CD14-positive monocyte (primary cell): ENCODE results near the gene TRIM7. TPM values are rescaled to one million over a fixed set of nuclear protein-coding genes. Genes with fewer than 3 reads are reported as not detected.

Experiments
- DNase-seq, 3 donors: peaks; one replicate each; pipeline ENCODE4 v3.0.0-alpha.2; 2011 to 2022
- H2AFZ ChIP-seq: 2 replicates; pipeline ENCODE4 v1.6.0; 2012; ENCODE audit warnings: mild to moderate bottlenecking, low read depth, low read length, inconsistent platforms; ENCODE audit not compliant: insufficient read depth, poor library complexity, severe bottlenecking
- H3K27ac ChIP-seq, 2 donors: 1 replicate in 1 of 2; 2 replicates in 1 of 2; pipeline ENCODE4 v1.5.1; 2012 to 2013; ENCODE audit warnings: low read length in 2 of 2, control low read depth in 1 of 2, inconsistent platforms in 1 of 2, low read depth in 1 of 2, mild to moderate bottlenecking in 1 of 2
- H3K27me3 ChIP-seq, 2 donors: one replicate each; pipeline versions ENCODE4 v1.6.0 to v1.6.1; 2011 to 2013; ENCODE audit warnings: low read length in 2 of 2; ENCODE audit not compliant: control insufficient read depth in 2 of 2, insufficient read depth in 2 of 2
- H3K36me3 ChIP-seq, 2 donors: replicated peaks in 1 of 2; 1 replicate in 1 of 2; 2 replicates in 1 of 2; pipeline versions ENCODE4 v1.5.1 to v1.6.1; 2012 to 2013; ENCODE audit warnings: low read length in 2 of 2, control low read depth in 1 of 2, inconsistent platforms in 1 of 2, mild to moderate bottlenecking in 1 of 2; ENCODE audit not compliant: insufficient read depth in 2 of 2, control insufficient read depth in 1 of 2
- H3K4me1 ChIP-seq, 2 donors: 1 replicate in 1 of 2; 2 replicates in 1 of 2; pipeline versions ENCODE4 v1.5.1 to v1.6.1; 2012 to 2013; ENCODE audit warnings: low read length in 2 of 2, control low read depth in 1 of 2, inconsistent platforms in 1 of 2, mild to moderate bottlenecking in 1 of 2, moderate library complexity in 1 of 2; ENCODE audit not compliant: insufficient read depth in 2 of 2, control insufficient read depth in 1 of 2
- H3K4me2 ChIP-seq: replicated peaks from 2 replicates; pipeline ENCODE3; 2012; ENCODE audit warnings: low read length, moderate library complexity, mild to moderate bottlenecking; ENCODE audit not compliant: poor library complexity, severe bottlenecking; ENCODE audit errors: extremely low read depth
- H3K4me3 ChIP-seq, 3 experiments: fragments of 200-600 bp in 1 of 3; sonication (generic) in 1 of 3; replicated peaks in 1 of 3; 1 replicate in 2 of 3; 2 replicates in 1 of 3; pipeline ENCODE4 v1.5.1; 2011 to 2013; ENCODE audit warnings: low read length in 3 of 3, mild to moderate bottlenecking in 3 of 3, control low read depth in 2 of 3, low read depth in 2 of 3, inconsistent platforms in 1 of 3, moderate library complexity in 1 of 3
- H3K79me2 ChIP-seq: 2 replicates; pipeline ENCODE4 v1.6.0; 2012; ENCODE audit warnings: mild to moderate bottlenecking, control low read depth, inconsistent platforms, low read length, moderate library complexity; ENCODE audit not compliant: insufficient read depth
- H3K9ac ChIP-seq: 2 replicates; pipeline ENCODE4 v1.6.0; 2017; ENCODE audit warnings: low read length, mild to moderate bottlenecking; ENCODE audit not compliant: insufficient read depth, poor library complexity, severe bottlenecking
- H3K9me3 ChIP-seq, 2 donors: replicated peaks in 1 of 2; 1 replicate in 1 of 2; 2 replicates in 1 of 2; pipeline versions ENCODE4 v1.5.1 to v1.6.1; 2012 to 2013; ENCODE audit warnings: low read length in 2 of 2, control low read depth in 1 of 2; ENCODE audit not compliant: control insufficient read depth in 1 of 2, insufficient read depth in 1 of 2
- H4K20me1 ChIP-seq: 2 replicates; pipeline ENCODE4 v1.6.0; 2012; ENCODE audit warnings: mild to moderate bottlenecking, low read length, control low read depth, moderate library complexity; ENCODE audit not compliant: insufficient read depth
- H3K27ac Mint-ChIP-seq, 7 donors: one replicate each; pipeline ENCODE4 v1.8.0; 2020; ENCODE audit warnings: mild to moderate bottlenecking in 7 of 7, mixed read lengths in 7 of 7, moderate library complexity in 6 of 7, inconsistent platforms in 2 of 7
- H3K27me3 Mint-ChIP-seq, 3 donors: one replicate each; pipeline ENCODE4 v1.8.0; 2021 to 2022; ENCODE audit warnings: low read depth in 3 of 3, mild to moderate bottlenecking in 3 of 3, mixed read lengths in 3 of 3, moderate library complexity in 3 of 3, inconsistent platforms in 1 of 3
- H3K36me3 Mint-ChIP-seq, 2 donors: one replicate each; pipeline ENCODE4 v1.8.0; 2020; ENCODE audit warnings: mixed read lengths in 2 of 2, inconsistent platforms in 1 of 2, mild to moderate bottlenecking in 1 of 2
- H3K4me1 Mint-ChIP-seq: one replicate; pipeline ENCODE4 v1.8.0; 2020; ENCODE audit warnings: mild to moderate bottlenecking, mixed read lengths
- H3K4me3 Mint-ChIP-seq, 2 donors: one replicate each; pipeline ENCODE4 v1.8.0; 2020; ENCODE audit warnings: mild to moderate bottlenecking in 2 of 2, mixed read lengths in 2 of 2, moderate library complexity in 1 of 2
- H3K9me3 Mint-ChIP-seq, 7 donors: one replicate each; pipeline ENCODE4 v1.8.0; 2020 to 2022; ENCODE audit warnings: mixed read lengths in 7 of 7, mild to moderate bottlenecking in 6 of 7, moderate library complexity in 6 of 7, inconsistent platforms in 2 of 7
- WGBS: methylation state at CpG from one replicate; pipeline ENCODE4 v1.1.5; 2013; ENCODE audit warnings: missing lambda C conversion rate; ENCODE audit not compliant: insufficient coverage; 5-methylcytosine and 5-hydroxymethylcytosine counted together
- intact Hi-C, 2 donors: fragments of 100-400 bp; cut with micrococcal nuclease; formaldehyde crosslinking; loops; one replicate each; pipeline versions ENCODE4 v1.15.0 to v1.15.1; 2023
- polyA plus RNA-seq, 3 donors: library from polyadenylated mRNA; depleted of rRNA in 1 of 3; unstranded in 2 of 3; stranded (reverse) in 1 of 3; fragments of 300-500 nt in 2 of 3; fragments of >200 nt in 1 of 3; fragmentation: Illumina TruSeq in 2 of 3; gene quantifications; 1 replicate in 2 of 3; 2 replicates in 1 of 3; pipeline ENCODE4 v1.2.3, GENCODE V29; 2012 to 2021
- TF ChIP-seq, protein P1 (sequence below): fragments of 200-600 bp; IDR thresholded peaks from one replicate; pipeline ENCODE4 v1.8.0; 2022; ENCODE audit warnings: antibody characterized with exemption, mild to moderate bottlenecking

The TRIM7 gene
- polyA plus RNA-seq, 3 donors: 9.5 to 12.8 (median 10.3) TPM

GRCh38 chr5:181219262-181220177, 14.5 kb upstream of the TRIM7 start:
- Histone ChIP-seq H3K79me2 (peaks cover 10% of the 10 kb centered on the region), H4K20me1 (no peaks in the 10 kb centered on the region), H3K27me3 (peaks cover 13 to 38% of the 10 kb centered on the region in 2 donors), H3K9ac (no peak overlapping the region), H3K4me1 (peaks cover 50 to 55% of the 10 kb centered on the region in 2 donors), H3K4me3 (no peak overlapping the region), H3K9me3 (no peaks in the 10 kb centered on the region), H3K36me3 (no peaks in the 10 kb centered on the region), H2AFZ (no peak overlapping the region), H3K4me2 (no peak overlapping the region), H3K27ac (no peak overlapping the region)
- Mint-ChIP-seq H3K27ac (no peak overlapping the region), H3K27me3 (peaks cover 28 to 35% (median 29%) of the 10 kb centered on the region in 3 donors), H3K4me3 (peak overlapping the region in 1 of 2 donors; percentile 64), H3K4me1 (peaks cover 51% of the 10 kb centered on the region), H3K9me3 (peaks cover 0 to 20% (median 1%) of the 10 kb centered on the region in 7 donors), H3K36me3 (peaks cover 0 to 2% of the 10 kb centered on the region in 2 donors)
- no peak for DNase-seq
- TF ChIP-seq, protein P1, sequence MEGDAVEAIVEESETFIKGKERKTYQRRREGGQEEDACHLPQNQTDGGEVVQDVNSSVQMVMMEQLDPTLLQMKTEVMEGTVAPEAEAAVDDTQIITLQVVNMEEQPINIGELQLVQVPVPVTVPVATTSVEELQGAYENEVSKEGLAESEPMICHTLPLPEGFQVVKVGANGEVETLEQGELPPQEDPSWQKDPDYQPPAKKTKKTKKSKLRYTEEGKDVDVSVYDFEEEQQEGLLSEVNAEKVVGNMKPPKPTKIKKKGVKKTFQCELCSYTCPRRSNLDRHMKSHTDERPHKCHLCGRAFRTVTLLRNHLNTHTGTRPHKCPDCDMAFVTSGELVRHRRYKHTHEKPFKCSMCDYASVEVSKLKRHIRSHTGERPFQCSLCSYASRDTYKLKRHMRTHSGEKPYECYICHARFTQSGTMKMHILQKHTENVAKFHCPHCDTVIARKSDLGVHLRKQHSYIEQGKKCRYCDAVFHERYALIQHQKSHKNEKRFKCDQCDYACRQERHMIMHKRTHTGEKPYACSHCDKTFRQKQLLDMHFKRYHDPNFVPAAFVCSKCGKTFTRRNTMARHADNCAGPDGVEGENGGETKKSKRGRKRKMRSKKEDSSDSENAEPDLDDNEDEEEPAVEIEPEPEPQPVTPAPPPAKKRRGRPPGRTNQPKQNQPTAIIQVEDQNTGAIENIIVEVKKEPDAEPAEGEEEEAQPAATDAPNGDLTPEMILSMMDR: no peak
- 80% methylated on average over 43 of the region's 49 CpGs for WGBS
- intact Hi-C loops: loop anchor here (2.0 to 10.0 kb wide), 3 partner anchors 17 to 415 kb away; partner anchors contain the start of genes MGAT1 (in 2 of the 2) and TRIM52 (in 1 of the 2)

DNA sequence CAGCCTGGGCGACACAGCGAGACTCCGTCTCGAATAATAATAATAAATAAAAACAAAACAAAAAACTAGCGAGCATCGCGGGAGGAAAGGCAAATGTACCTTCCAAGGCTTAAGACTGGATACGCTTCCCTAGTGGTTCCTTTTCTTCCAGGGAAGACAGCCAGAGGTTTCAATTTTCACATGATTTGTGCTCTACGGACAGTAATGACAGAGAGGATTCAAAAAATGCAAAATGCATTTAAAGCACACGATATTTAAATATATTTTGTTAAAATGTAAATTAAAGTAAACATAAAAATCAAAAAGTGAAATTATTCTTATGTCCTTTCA, 13.8 kb upstream of the TRIM7 start:
- peak overlapping the region in 1 of 7 donors; percentile 57 for H3K27ac Mint-ChIP-seq
- H3K4me1 Mint-ChIP-seq: peaks cover 44% of the 10 kb centered on the region
- no peaks in the 10 kb centered on the region for H4K20me1 ChIP-seq
- H3K36me3 ChIP-seq: no peaks in the 10 kb centered on the region
- peaks cover 3% of the 10 kb centered on the region for H3K79me2 ChIP-seq
- DNase-seq: no peak
- peaks cover 28 to 35% (median 30%) of the 10 kb centered on the region in 3 donors for H3K27me3 Mint-ChIP-seq
- peaks cover 0 to 20% (median 1%) of the 10 kb centered on the region in 7 donors for H3K9me3 Mint-ChIP-seq
- peak overlapping the region in 2 of 3 experiments; percentile 10 to 70 for H3K4me3 ChIP-seq
- H3K9me3 ChIP-seq: no peaks in the 10 kb centered on the region
- peaks cover 0 to 2% of the 10 kb centered on the region in 2 donors for H3K36me3 Mint-ChIP-seq
- TF ChIP-seq, protein P1: no peak
- H3K9ac ChIP-seq: no peak overlapping the region
- peaks cover 13 to 38% of the 10 kb centered on the region in 2 donors for H3K27me3 ChIP-seq
- no peak overlapping the region for H3K27ac ChIP-seq
- no peak overlapping the region for H2AFZ ChIP-seq
- H3K4me2 ChIP-seq: peak overlapping the region; percentile 82
- no CpG with 5 or more reads among the region's 10 CpGs for WGBS
- peak overlapping the region; percentile 70 to 90 for H3K4me3 Mint-ChIP-seq
- intact Hi-C loops: loop anchor here in 1 of 2 donors (2.0 kb wide), 1 partner anchor 16 kb away; no protein-coding TSS in a partner anchor
- H3K4me1 ChIP-seq: peaks cover 43 to 47% of the 10 kb centered on the region in 2 donors
